EL (cell line): Measurements from ENCODE around the gene SERBP1.
"Not testable (repeated sequence)": the region's sequence is repeated elsewhere in the genome, so short reads cannot be mapped to it uniquely, and the experiment has no call there.

Source experiments
- DNase-seq: peaks from one replicate; pipeline ENCODE4 v3.0.0-alpha.2; 2016

The SERBP1 gene

GRCh38 chr1:67430358-67431155 lies at the start of gene SERBP1:
SERBP1 (minus strand) TSS chr1:67430402; CDS start chr1:67430300, 102 bp downstream.
- DNase-seq, result peak; percentile 98

- peak; percentile 36 for DNase-seq
Measured at GRCh38 chr1:67479146-67479891, 49.1 kb upstream of the SERBP1 start.

GRCh38 chr1:67476906-67477305 lies 46.7 kb upstream of the SERBP1 start:
- DNase-seq, result no peak

GRCh38 chr1:67476006-67476482 lies 45.8 kb upstream of the SERBP1 start:
- no peak for DNase-seq

GRCh38 chr1:67472056-67472455 lies 41.9 kb upstream of the SERBP1 start:
- DNase-seq, result no peak

- DNase-seq, result no peak
Measured at GRCh38 chr1:67469431-67469830, 39.2 kb upstream of the SERBP1 start.

GRCh38 chr1:67468066-67468718 lies 38.0 kb upstream of the SERBP1 start:
- DNase-seq, result peak; percentile 60

GRCh38 chr1:67465375-67465774 lies 35.2 kb upstream of the SERBP1 start:
- DNase-seq, result no peak

- no peak for DNase-seq
Measured at GRCh38 chr1:67464746-67465145, 34.5 kb upstream of the SERBP1 start.

- no peak for DNase-seq
Measured at GRCh38 chr1:67464058-67464457, 33.9 kb upstream of the SERBP1 start.

GRCh38 chr1:67463298-67463955 lies 33.2 kb upstream of the SERBP1 start:
- DNase-seq, result no peak

GRCh38 chr1:67460676-67461500 lies 30.7 kb upstream of the SERBP1 start:
- DNase-seq, result no peak

- DNase-seq, result peak; percentile 13
Measured at GRCh38 chr1:67459068-67459467, 28.9 kb upstream of the SERBP1 start.

- no peak for DNase-seq
Measured at GRCh38 chr1:67458663-67459062, 28.5 kb upstream of the SERBP1 start.

GRCh38 chr1:67457247-67457646 lies 27.0 kb upstream of the SERBP1 start:
- DNase-seq, result no peak

GRCh38 chr1:67451815-67452214 lies 21.6 kb upstream of the SERBP1 start:
- no peak for DNase-seq

GRCh38 chr1:67451356-67451755 lies 21.2 kb upstream of the SERBP1 start:
- DNase-seq, result no peak

- no peak for DNase-seq
Measured at GRCh38 chr1:67446893-67447292, 16.7 kb upstream of the SERBP1 start.

GRCh38 chr1:67446014-67446413 lies 15.8 kb upstream of the SERBP1 start:
- not testable (repeated sequence) for DNase-seq

GRCh38 chr1:67441739-67442281 lies 11.6 kb upstream of the SERBP1 start:
- DNase-seq, result no peak

GRCh38 chr1:67441183-67441582 lies 11.0 kb upstream of the SERBP1 start:
- peak; percentile 54 for DNase-seq

GRCh38 chr1:67440339-67440738 lies 10.1 kb upstream of the SERBP1 start:
- DNase-seq, result no peak
